Liver (tissue), 9 donors: ENCODE data around the gene EFNB3. TPM values are rescaled to one million over a fixed set of nuclear protein-coding genes. Genes with fewer than 3 reads are reported as not detected.

Experiments
- DNase-seq: peaks from one replicate; pipeline ENCODE4 v3.0.0-alpha.2; 2017; ENCODE audit warnings: low spot score
- H3K27ac ChIP-seq, 2 donors: one replicate each; pipeline ENCODE4 v1.7.0; 2013; ENCODE audit warnings: inconsistent platforms in 2 of 2, low read length in 2 of 2, control low read depth in 1 of 2, low read depth in 1 of 2, mild to moderate bottlenecking in 1 of 2
- H3K27me3 ChIP-seq, 4 donors: one replicate each; pipeline versions ENCODE4 v1.6.1 to v1.7.0; 2013; ENCODE audit warnings: low read length in 3 of 4, inconsistent platforms in 1 of 4, mild to moderate bottlenecking in 1 of 4, moderate library complexity in 1 of 4; ENCODE audit not compliant: control insufficient read depth in 4 of 4, insufficient read depth in 4 of 4
- H3K36me3 ChIP-seq, 4 donors: one replicate each; pipeline versions ENCODE4 v1.6.1 to v1.7.0; 2013; ENCODE audit warnings: low read length in 3 of 4, mild to moderate bottlenecking in 3 of 4, low read depth in 1 of 4, moderate library complexity in 1 of 4; ENCODE audit not compliant: control insufficient read depth in 4 of 4, insufficient read depth in 3 of 4
- H3K4me1 ChIP-seq, 4 donors: one replicate each; pipeline versions ENCODE4 v1.6.1 to v1.7.0; 2013; ENCODE audit warnings: low read length in 3 of 4, mild to moderate bottlenecking in 3 of 4, moderate library complexity in 1 of 4; ENCODE audit not compliant: control insufficient read depth in 4 of 4, insufficient read depth in 4 of 4
- H3K4me3 ChIP-seq, 3 donors: one replicate each; pipeline versions ENCODE4 v1.6.1 to v1.7.0; 2013; ENCODE audit warnings: low read length in 3 of 3, control low read depth in 1 of 3, low read depth in 1 of 3, mild to moderate bottlenecking in 1 of 3
- H3K9ac ChIP-seq, 2 donors: one replicate each; pipeline ENCODE4 v1.7.0; 2013; ENCODE audit warnings: low read length in 2 of 2, mild to moderate bottlenecking in 2 of 2, moderate library complexity in 2 of 2, control low read depth in 1 of 2, low read depth in 1 of 2
- H3K9me3 ChIP-seq, 4 donors: one replicate each; pipeline versions ENCODE4 v1.6.1 to v1.7.0; 2013; ENCODE audit warnings: low read length in 3 of 4; ENCODE audit not compliant: control insufficient read depth in 4 of 4
- EGR1 ChIP-seq, 2 donors: IDR thresholded peaks; 2 replicates each; pipeline ENCODE4 v1.6.1; 2016 to 2018; ENCODE audit warnings: antibody characterized with exemption in 2 of 2, low read depth in 2 of 2
- FOXA2 ChIP-seq: IDR thresholded peaks from 2 replicates; pipeline ENCODE4 v1.6.1; 2016; ENCODE audit warnings: antibody characterized with exemption
- GABPA ChIP-seq, 2 donors: IDR thresholded peaks in 1 of 2; conservative IDR thresholded peaks in 1 of 2; 2 replicates each; pipeline ENCODE4 v1.6.1; 2016; ENCODE audit warnings: antibody characterized with exemption in 2 of 2, mild to moderate bottlenecking in 1 of 2, moderate library complexity in 1 of 2
- HNF4A ChIP-seq, 2 donors: conservative IDR thresholded peaks; 2 replicates each; pipeline ENCODE4 v1.6.1; 2016; ENCODE audit warnings: antibody characterized with exemption in 2 of 2, mild to moderate bottlenecking in 2 of 2
- JUND ChIP-seq, 2 donors: IDR thresholded peaks; 2 replicates each; pipeline ENCODE4 v1.6.1; 2016; ENCODE audit warnings: antibody characterized with exemption in 2 of 2
- MAX ChIP-seq: IDR thresholded peaks from 2 replicates; pipeline ENCODE4 v1.6.1; 2016; ENCODE audit warnings: antibody characterized with exemption
- NR2F2 ChIP-seq: IDR thresholded peaks from 2 replicates; pipeline ENCODE4 v1.6.1; 2016; ENCODE audit warnings: antibody characterized with exemption
- RAD21 ChIP-seq, 2 donors: IDR thresholded peaks; 2 replicates each; pipeline ENCODE4 v1.6.1; 2016; ENCODE audit warnings: antibody characterized with exemption in 2 of 2, mild to moderate bottlenecking in 2 of 2
- RXRA ChIP-seq, 2 donors: IDR thresholded peaks; 2 replicates each; pipeline ENCODE4 v1.6.1; 2017 to 2018; ENCODE audit warnings: antibody characterized with exemption in 2 of 2, mild to moderate bottlenecking in 1 of 2
- TAF1 ChIP-seq: conservative IDR thresholded peaks from 2 replicates; pipeline ENCODE4 v1.6.1; 2016; ENCODE audit warnings: antibody characterized with exemption, mild to moderate bottlenecking
- whole genome bisulfite sequencing: extraction: QIAGEN DNeasy Blood & Tissue Kit; methylation state at CpG from one replicate; pipeline ENCODE4 v1.1.7; 2013; 5-methylcytosine and 5-hydroxymethylcytosine counted together
- polyA plus RNA-seq, 2 donors: library from polyadenylated mRNA; stranded (reverse) in 1 of 2; unstranded in 1 of 2; fragments of 200-250 nt in 1 of 2; fragments of >200 nt in 1 of 2; fragmentation: Nextera tagmentation in 1 of 2; extraction: Ambion mirVana in 1 of 2; gene quantifications; one replicate each; pipeline versions ENCODE4 v1.2.1 to v1.2.3, GENCODE V29; 2013 to 2015
- total RNA-seq, 2 donors: library from RNA; depleted of rRNA; stranded (reverse); fragments of >200 nt; gene quantifications; one replicate each; pipeline ENCODE4 v1.2.3, GENCODE V29; 2014
- TF ChIP-seq, protein P1 (sequence below): IDR thresholded peaks from 2 replicates; pipeline ENCODE4 v1.6.1; 2016; ENCODE audit warnings: antibody characterized with exemption
- TF ChIP-seq, protein P2 (sequence below): IDR thresholded peaks from 2 replicates; pipeline ENCODE4 v1.6.1; 2016; ENCODE audit warnings: antibody characterized with exemption
- donor health status: healthy.
- donor health status: healthy.
- donor health status: healthy.
- donor health status: healthy.
- donor health status: healthy.

EFNB3 gene
- total and polyA plus RNA-seq, 4 donors: 0.19 to 0.80 (median 0.41) TPM

- WGBS: 70% methylated on average over 10 of the region's 10 CpGs
- Histone ChIP-seq H3K27ac (no peak overlapping the region), H3K9me3 (no peaks in the 10 kb centered on the region), H3K4me3 (no peak overlapping the region), H3K27me3 (no peaks in the 10 kb centered on the region), H3K36me3 (no peaks in the 10 kb centered on the region), H3K4me1 (no peaks in the 10 kb centered on the region), H3K9ac (no peak overlapping the region)
- DNase-seq: no peak
- TF ChIP-seq NR2F2 (peak; percentile 36), RXRA (IDR thresholded peaks at IDR 0.05) (no peak)
Observed at GRCh38 chr17:7656958-7657609, 47.9 kb upstream of the EFNB3 start.

DNA sequence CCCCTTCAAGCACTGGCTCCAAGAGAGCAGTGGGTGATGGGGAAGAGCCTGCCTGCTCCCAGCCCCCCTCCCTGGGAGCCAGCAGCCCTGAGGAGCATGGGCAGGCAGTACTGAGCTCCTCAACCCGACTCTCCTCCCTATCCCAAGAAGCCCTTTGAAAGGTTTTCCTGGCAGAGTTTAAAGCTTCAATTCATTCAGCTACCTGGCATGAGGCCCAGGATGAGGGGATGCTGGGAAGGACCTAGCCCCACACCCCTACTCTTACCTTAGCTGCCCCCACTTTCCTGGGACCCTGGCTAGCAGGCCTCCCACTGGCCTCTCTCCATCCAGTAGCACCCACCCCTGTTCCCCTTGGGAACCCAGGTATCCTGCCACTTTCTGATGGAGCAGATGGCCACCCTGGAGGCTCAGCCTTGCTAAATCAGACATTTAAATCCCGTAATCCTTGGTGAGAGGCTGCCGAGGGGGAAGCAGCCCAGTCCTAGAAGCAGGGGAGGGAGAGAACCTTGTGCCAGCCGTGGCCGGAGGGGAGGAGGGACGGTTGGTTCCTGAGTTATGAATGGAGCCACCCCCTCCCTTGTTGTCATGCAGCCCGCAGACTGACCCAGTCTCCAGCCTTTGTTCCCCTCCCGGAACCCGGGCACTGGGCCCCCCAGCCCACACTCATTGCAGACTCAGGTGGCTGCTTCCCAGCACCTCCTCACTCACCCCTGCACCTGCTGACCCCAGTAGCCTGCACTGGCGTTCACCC, 37.2 kb upstream of the EFNB3 start:
- no peaks in the 10 kb centered on the region for H3K4me1 ChIP-seq
- H3K36me3 ChIP-seq: peaks cover 10 to 46% (median 22%) of the 10 kb centered on the region in 4 donors
- TF ChIP-seq JUND (IDR thresholded peaks at IDR 0.05) (no peak), EGR1 (IDR thresholded peaks at IDR 0.05; ENCODE audit: low read depth in 2 of 2) (no peak), MAX (no peak), NR2F2 (no peak), TAF1 (no peak), RAD21 (IDR thresholded peaks at IDR 0.05) (no peak), GABPA (IDR thresholded peaks at IDR 0.05 in 1 of 2, conservative IDR thresholded peaks at IDR 0.05 in 1 of 2) (no peak), FOXA2 (no peak)
- TF ChIP-seq, protein P1, sequence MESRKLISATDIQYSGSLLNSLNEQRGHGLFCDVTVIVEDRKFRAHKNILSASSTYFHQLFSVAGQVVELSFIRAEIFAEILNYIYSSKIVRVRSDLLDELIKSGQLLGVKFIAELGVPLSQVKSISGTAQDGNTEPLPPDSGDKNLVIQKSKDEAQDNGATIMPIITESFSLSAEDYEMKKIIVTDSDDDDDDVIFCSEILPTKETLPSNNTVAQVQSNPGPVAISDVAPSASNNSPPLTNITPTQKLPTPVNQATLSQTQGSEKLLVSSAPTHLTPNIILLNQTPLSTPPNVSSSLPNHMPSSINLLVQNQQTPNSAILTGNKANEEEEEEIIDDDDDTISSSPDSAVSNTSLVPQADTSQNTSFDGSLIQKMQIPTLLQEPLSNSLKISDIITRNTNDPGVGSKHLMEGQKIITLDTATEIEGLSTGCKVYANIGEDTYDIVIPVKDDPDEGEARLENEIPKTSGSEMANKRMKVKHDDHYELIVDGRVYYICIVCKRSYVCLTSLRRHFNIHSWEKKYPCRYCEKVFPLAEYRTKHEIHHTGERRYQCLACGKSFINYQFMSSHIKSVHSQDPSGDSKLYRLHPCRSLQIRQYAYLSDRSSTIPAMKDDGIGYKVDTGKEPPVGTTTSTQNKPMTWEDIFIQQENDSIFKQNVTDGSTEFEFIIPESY: no peak
- H3K9me3 ChIP-seq: no peaks in the 10 kb centered on the region
- no peak for DNase-seq
- no peaks in the 10 kb centered on the region for H3K27me3 ChIP-seq
- no peak overlapping the region for H3K27ac ChIP-seq
- WGBS: 91% methylated on average over 10 of the region's 10 CpGs
- no peak overlapping the region for H3K4me3 ChIP-seq
- no peak overlapping the region for H3K9ac ChIP-seq

GRCh38 chr17:7668482-7668881, 36.5 kb upstream of the EFNB3 start:
- TF ChIP-seq HNF4A (conservative IDR thresholded peaks at IDR 0.05): no peak
- no peak for TF ChIP-seq NR2F2
- no peak for TF ChIP-seq RAD21 (IDR thresholded peaks at IDR 0.05)
- TF ChIP-seq RXRA (IDR thresholded peaks at IDR 0.05): no peak
- TF ChIP-seq, protein P2, sequence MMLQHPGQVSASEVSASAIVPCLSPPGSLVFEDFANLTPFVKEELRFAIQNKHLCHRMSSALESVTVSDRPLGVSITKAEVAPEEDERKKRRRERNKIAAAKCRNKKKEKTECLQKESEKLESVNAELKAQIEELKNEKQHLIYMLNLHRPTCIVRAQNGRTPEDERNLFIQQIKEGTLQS: no peak
- peaks cover 12 to 51% (median 27%) of the 10 kb centered on the region in 4 donors for H3K36me3 ChIP-seq

More at GRCh38 chr17:7668482-7668881, 36.5 kb upstream of the EFNB3 start:
- no peak overlapping the region for H3K4me3 ChIP-seq
- no peak overlapping the region for H3K27ac ChIP-seq
- H3K4me1 ChIP-seq: no peaks in the 10 kb centered on the region
- H3K9me3 ChIP-seq: peaks cover under 1 to 4% (median 3%) of the 10 kb centered on the region in 4 donors
- no peak for DNase-seq
- no peak overlapping the region for H3K9ac ChIP-seq
- 97% methylated on average over 7 of the region's 7 CpGs for WGBS
- no peaks in the 10 kb centered on the region for H3K27me3 ChIP-seq
